NCI-H69 (cell line): ENCODE data around the gene RAB5B.
A peak's percentile ranks its signal among the peaks of the same experiment; 100 is the strongest.

ENCODE experiments used
- DNase-seq: peaks from one replicate; lab custom pipeline; 2025; lab: John Stamatoyannopoulos, UW

The RAB5B gene

DNA sequence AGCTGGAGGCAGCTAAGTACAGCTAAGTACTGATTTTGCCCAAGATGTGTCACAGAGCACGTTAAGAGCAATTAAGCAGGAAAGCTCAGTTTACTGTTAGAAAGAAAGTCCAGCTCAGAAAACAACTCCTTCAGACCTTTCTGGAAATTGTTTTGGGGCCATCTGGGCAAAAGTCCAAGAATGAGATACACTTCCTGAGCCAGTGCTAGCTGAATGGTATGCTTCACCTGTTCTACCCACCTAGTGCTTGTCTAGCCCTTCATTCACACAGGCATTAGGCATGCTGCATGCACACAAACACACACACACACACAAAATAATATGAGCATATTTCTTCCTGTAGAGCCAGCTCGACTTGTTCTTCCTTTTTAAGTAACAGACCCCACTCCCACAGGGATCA is 40.3 kb downstream of the RAB5B start:
- DNase-seq: peak; percentile 15

DNA sequence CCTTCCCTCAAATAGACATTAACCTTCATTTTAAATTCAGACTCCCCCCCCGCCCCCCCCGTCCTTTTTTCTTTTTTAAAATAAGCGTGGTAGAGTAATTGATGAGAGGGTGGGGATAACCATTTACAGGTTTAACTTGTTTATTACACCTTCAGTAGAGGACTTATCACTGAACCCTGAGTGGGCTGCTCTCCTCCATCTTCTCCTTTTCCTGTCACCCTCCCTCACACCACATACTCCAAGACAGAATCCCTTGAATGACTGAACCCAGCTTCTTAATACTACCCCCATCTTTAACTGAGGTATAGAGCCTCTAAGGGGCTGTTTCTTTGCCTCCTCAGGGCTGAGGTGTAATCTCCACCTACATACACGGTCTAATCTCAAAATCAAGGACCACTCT is 43.3 kb downstream of the RAB5B start:
- DNase-seq: no peak

GRCh38 chr12:56018356-56018755 is 44.5 kb downstream of the RAB5B start:
- DNase-seq: no peak

GRCh38 chr12:56020423-56021184 is 46.7 kb downstream of the RAB5B start, which contains the start of gene IKZF4:
TSS of gene IKZF4 (plus strand) at chr12:56021043. CDS start at chr12:56021494, 451 bp downstream.
- DNase-seq: no peak

GRCh38 chr12:56021889-56022497 is 48.1 kb downstream of the RAB5B start:
- DNase-seq: no peak

- peak; percentile 10 for DNase-seq
Measured at GRCh38 chr12:56028511-56029165, 54.8 kb downstream of the RAB5B start.

- no peak for DNase-seq
Measured at GRCh38 chr12:56029166-56029519, 55.3 kb downstream of the RAB5B start.

GRCh38 chr12:56029666-56030293 is 55.9 kb downstream of the RAB5B start:
- DNase-seq: peak; percentile 62

GRCh38 chr12:56031987-56032386 is 58.1 kb downstream of the RAB5B start:
- no peak for DNase-seq

- no peak for DNase-seq
Measured at GRCh38 chr12:56034586-56035332, 60.9 kb downstream of the RAB5B start.

- DNase-seq: no peak
Measured at GRCh38 chr12:56037161-56037560, 63.3 kb downstream of the RAB5B start.

DNA sequence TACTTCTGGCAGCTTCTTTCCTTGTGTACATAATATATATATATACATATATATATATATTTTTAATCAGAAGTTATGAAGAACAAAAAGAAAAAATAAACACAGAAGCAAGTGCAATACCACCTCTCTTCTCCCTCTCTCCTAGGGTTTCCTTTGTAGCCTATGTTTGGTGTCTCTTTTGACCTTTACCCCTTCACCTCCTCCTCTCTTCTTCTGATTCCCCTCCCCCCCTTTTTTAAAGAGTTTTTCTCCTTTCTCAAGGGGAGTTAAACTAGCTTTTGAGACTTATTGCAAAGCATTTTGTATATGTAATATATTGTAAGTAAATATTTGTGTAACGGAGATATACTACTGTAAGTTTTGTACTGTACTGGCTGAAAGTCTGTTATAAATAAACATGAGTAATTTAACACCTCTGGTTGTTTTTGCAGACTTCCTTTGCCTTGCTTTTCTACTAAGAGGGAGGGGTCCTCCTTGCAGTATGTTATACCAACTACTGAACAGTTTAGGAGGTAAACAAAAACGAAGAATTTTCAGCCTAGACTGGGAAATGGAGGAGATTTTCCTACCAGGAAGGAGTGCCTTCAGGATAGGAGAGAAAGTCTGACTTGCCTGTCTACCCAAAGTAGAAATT is 64.3 kb downstream of the RAB5B start:
- no peak for DNase-seq

DNA sequence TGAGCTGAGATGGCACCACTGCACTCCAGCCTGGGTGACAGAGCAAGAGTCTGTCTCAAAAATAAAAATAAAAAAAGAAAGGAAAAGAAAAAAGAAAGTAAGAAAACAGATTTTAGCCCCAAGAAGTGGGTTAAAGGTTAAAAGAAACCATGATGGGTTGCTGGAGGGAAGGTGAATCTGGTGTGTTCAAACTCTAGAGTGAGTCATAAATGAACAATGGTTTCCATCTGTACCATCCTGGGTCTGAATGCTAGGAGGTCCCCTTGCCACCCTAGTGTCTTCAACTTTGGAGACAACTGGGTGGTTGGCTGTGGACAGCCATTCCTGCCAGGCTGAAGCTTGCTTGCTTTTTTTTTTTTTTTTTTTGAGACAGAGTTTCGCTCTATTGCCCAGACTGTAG is 66.3 kb downstream of the RAB5B start:
- no peak for DNase-seq

DNA sequence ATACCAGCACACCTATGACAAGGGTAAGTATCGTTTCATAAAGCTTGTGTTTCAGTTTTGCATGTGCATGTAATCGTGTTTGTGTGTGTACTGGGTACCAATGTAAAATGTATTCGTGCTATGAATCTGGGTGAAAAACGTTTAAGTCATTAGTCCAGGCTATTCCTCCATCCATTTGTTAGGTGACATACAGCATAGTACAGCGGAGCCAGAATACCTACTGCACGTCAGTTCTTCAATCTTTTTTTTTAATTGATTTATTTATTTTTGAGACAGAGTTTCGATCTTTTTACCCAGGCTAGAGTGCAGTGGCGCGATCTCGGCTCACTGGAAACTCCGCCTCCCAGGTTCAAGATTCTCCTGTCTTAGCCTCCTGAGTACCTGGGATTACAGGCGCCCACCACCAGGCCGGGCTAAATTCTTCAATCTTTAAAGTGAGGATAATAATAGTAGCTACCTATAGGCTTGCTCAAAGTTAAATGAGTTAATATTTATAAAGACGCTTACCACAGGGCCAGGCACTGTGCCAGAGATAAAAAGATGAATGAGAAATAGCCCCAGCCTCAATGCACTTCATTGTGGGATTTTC is 67.2 kb downstream of the RAB5B start:
- DNase-seq: peak; percentile 30

DNA sequence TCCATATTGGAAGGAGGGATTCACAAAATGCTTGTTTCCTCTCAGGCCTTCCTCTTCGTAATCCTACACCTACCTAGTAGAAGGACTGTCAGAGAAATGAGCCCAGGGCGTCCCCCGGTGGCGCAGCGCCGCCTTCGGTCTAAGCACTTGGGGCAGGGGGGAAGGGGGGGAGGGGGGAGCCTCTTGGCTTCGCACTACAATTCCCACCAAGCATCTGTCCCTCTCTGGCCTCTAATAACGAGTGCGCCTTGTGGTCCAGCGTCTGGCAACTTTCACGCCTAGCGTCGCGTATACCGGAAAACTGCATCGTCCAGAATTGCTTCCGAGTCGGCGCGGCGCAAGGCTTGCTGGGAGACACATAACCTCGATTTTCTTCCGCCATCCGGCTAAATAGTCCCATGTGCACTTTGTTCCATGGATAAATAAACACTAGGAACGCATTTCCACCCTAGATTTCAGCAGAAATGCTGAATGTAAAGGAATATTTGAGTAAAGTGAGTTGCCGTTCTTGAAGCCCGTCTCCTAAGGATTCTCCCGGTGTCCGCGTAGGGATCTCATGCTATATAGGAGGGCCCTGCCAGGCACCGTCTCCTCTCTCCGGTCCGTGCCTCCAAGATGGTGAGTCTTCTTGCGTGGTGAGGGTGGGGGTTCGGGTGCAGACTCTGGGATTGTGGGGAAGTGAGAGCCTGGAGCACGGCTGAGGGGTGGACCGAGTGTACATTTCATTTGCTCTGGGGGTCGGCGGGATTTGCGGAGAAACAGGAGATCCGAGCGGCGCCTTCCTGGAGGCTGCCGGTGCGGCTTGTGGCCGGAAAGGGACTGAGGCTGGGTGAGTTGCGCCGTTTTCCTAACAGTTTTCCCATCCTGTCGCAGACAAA is 67.9 kb downstream of the RAB5B start, which contains the start of gene RPS26:
Gene RPS26 (plus strand): TSS at position 367 of the 878 bp plus-strand sequence. CDS start 249 bp downstream, at position 616.
- peak; percentile 100 for DNase-seq

DNA sequence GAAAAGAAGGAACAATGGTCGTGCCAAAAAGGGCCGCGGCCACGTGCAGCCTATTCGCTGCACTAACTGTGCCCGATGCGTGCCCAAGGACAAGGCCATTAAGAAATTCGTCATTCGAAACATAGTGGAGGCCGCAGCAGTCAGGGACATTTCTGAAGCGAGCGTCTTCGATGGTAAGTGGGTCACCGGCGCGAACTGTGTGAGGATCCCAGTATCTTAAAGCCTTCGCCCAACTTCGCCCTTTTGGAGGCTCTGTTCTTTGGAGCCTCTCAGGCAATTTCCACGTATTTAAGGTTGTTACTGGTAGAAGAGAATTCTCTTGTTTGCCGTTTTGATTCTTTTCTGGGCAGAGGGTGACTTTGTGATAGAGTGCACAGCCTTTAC is 68.5 kb downstream of the RAB5B start:
- peak; percentile 36 for DNase-seq

GRCh38 chr12:56042843-56043242 is 69.0 kb downstream of the RAB5B start:
- no peak for DNase-seq
